Measurements from ENCODE around the gene CDYL2. TPM values are rescaled to one million over a fixed set of nuclear protein-coding genes. Genes with fewer than 3 reads are reported as not detected.

The CDYL2 gene
- total RNA-seq, 1 experiment from 2014 or later, result 8.2 TPM

- Mint-ChIP-seq H3K4me3 (no peak overlapping the region), H3K27me3 (ENCODE audit: low read depth) (no peaks in the 10 kb centered on the region), H3K4me1 (0 out of 2 replicates have a peak, but pooled peaks cover 3% of the 10 kb centered on the region), H3K27ac (no peak overlapping the region), H3K36me3 (no peaks in the 10 kb centered on the region; the same call in 1 of the 2 replicates), H3K9me3 (peaks cover 17% of the 10 kb centered on the region)
- DNase-seq (ENCODE audit: low spot score) (no peak), ATAC-seq (no peak)
- TF ChIP-seq NR1H2 (CRISPR knock-in tag; IDR thresholded peaks at IDR 0.05), result no peak
- ChIA-PET POLR2A (no interaction called here), CTCF (no interaction called here)
Observed at GRCh38 chr16:80615735-80616134, 188.7 kb downstream of the CDYL2 start.

- POLR2A ChIA-PET, result no interaction called here
- H3K4me3 Mint-ChIP-seq, result no peak overlapping the region
- H3K4me1 Mint-ChIP-seq, result peaks cover 6% of the 10 kb centered on the region
- DNase-seq (ENCODE audit: low spot score) (no peak), ATAC-seq (0 out of 2 replicates have a peak, but pooled peaks have one; percentile 34)
- peaks cover 17% of the 10 kb centered on the region for H3K9me3 Mint-ChIP-seq
- no peak for TF ChIP-seq ZMAT4 (CRISPR knock-in tag; IDR thresholded peaks at IDR 0.05)
- H3K27ac Mint-ChIP-seq, result no peak overlapping the region
- no peaks in the 10 kb centered on the region for H3K27me3 Mint-ChIP-seq (ENCODE audit: low read depth)
- no peaks in the 10 kb centered on the region; the same call in 1 of the 2 replicates for H3K36me3 Mint-ChIP-seq
- CTCF ChIA-PET, result no interaction called here
Observed at GRCh38 chr16:80614908-80615671, 189.3 kb downstream of the CDYL2 start.

DNA sequence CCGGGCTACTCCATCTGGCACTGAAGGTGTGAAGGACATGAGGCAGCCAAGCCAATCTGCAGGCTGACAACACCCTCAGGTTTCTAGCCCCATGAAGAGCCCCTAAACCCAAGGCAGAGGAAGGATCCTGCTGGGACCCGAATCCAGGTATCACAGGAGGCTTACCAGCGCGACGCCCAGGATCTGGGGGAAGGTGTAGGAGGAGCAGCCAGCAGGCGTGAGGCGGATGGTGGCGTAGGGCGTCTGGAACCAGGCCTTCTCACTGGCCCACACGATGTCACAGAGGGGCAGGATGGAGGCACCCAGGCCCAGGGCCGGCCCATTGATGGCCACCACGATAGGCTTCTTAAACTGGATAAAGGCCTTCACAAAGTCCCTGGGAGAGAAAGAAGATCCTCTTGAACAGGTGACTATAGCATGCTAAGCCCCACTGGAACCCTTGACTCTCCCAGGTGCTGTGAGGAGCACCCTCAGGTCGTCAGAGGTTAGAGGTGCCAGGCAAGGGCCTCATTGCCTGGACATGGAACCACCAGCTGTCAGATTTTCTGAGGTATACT is 191.9 kb downstream of the CDYL2 start:
- H3K9me3 Mint-ChIP-seq, result peaks cover 15% of the 10 kb centered on the region
- TF ChIP-seq TEAD4 (CRISPR knock-in tag; IDR thresholded peaks at IDR 0.05) (no peak), NFATC4 (CRISPR knock-in tag; IDR thresholded peaks at IDR 0.05) (no peak), ZSCAN18 (CRISPR knock-in tag; IDR thresholded peaks at IDR 0.05) (no peak), ERG (CRISPR knock-in tag; IDR thresholded peaks at IDR 0.05) (no peak)
- TF ChIP-seq, protein P1, sequence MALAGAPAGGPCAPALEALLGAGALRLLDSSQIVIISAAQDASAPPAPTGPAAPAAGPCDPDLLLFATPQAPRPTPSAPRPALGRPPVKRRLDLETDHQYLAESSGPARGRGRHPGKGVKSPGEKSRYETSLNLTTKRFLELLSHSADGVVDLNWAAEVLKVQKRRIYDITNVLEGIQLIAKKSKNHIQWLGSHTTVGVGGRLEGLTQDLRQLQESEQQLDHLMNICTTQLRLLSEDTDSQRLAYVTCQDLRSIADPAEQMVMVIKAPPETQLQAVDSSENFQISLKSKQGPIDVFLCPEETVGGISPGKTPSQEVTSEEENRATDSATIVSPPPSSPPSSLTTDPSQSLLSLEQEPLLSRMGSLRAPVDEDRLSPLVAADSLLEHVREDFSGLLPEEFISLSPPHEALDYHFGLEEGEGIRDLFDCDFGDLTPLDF (CRISPR knock-in tag; IDR thresholded peaks at IDR 0.05), result no peak
- H3K27ac Mint-ChIP-seq, result no peak overlapping the region
- no peak overlapping the region for H3K4me3 Mint-ChIP-seq
- H3K36me3 Mint-ChIP-seq, result no peaks in the 10 kb centered on the region; the same call in 1 of the 2 replicates
- CTCF ChIA-PET, result no interaction called here
- POLR2A ChIA-PET, result no interaction called here
- H3K4me1 Mint-ChIP-seq, result peaks cover 11% of the 10 kb centered on the region
- DNase-seq (ENCODE audit: low spot score) (no peak), ATAC-seq (no peak)
- H3K27me3 Mint-ChIP-seq (ENCODE audit: low read depth), result no peaks in the 10 kb centered on the region

GRCh38 chr16:80611930-80612327 is 192.5 kb downstream of the CDYL2 start:
- Mint-ChIP-seq H3K4me3 (no peak overlapping the region), H3K27ac (no peak overlapping the region), H3K27me3 (ENCODE audit: low read depth) (no peaks in the 10 kb centered on the region), H3K4me1 (peaks cover 11% of the 10 kb centered on the region), H3K9me3 (peaks cover 13% of the 10 kb centered on the region), H3K36me3 (no peaks in the 10 kb centered on the region; the same call in 1 of the 2 replicates)
- CTCF ChIA-PET, result interaction anchor here (1.5 kb wide), 1 partner anchor 86 kb away, joined by 3 read pairs; no protein-coding TSS in a partner anchor
- POLR2A ChIA-PET, result no interaction called here
- no peak for ATAC-seq
- no peak for DNase-seq (ENCODE audit: low spot score)
- TF ChIP-seq GABPB1 (CRISPR knock-in tag; IDR thresholded peaks at IDR 0.05), result no peak
- no peak for TF ChIP-seq ETV6 (CRISPR knock-in tag; IDR thresholded peaks at IDR 0.05)
- TF ChIP-seq NFYB (CRISPR knock-in tag; conservative IDR thresholded peaks at IDR 0.05; ENCODE audit: low read depth), result no peak
- no peak for TF ChIP-seq CREB1 (CRISPR knock-in tag; IDR thresholded peaks at IDR 0.05)
- TF ChIP-seq ZNF396 (CRISPR knock-in tag; IDR thresholded peaks at IDR 0.05; ENCODE audit: borderline replicate concordance), result no peak
- TF ChIP-seq, protein P2, sequence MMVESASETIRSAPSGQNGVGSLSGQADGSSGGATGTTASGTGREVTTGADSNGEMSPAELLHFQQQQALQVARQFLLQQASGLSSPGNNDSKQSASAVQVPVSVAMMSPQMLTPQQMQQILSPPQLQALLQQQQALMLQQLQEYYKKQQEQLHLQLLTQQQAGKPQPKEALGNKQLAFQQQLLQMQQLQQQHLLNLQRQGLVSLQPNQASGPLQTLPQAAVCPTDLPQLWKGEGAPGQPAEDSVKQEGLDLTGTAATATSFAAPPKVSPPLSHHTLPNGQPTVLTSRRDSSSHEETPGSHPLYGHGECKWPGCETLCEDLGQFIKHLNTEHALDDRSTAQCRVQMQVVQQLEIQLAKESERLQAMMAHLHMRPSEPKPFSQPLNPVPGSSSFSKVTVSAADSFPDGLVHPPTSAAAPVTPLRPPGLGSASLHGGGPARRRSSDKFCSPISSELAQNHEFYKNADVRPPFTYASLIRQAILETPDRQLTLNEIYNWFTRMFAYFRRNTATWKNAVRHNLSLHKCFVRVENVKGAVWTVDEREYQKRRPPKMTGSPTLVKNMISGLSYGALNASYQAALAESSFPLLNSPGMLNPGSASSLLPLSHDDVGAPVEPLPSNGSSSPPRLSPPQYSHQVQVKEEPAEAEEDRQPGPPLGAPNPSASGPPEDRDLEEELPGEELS (CRISPR knock-in tag; IDR thresholded peaks at IDR 0.05), result no peak
- no peak for TF ChIP-seq KAT7 (CRISPR knock-in tag; IDR thresholded peaks at IDR 0.05; ENCODE audit: borderline replicate concordance)
- no peak for TF ChIP-seq NR3C1 (CRISPR knock-in tag; conservative IDR thresholded peaks at IDR 0.05; ENCODE audit: low read depth)
- TF ChIP-seq ERG (CRISPR knock-in tag; IDR thresholded peaks at IDR 0.05), result no peak
- no peak for TF ChIP-seq JAZF1 (CRISPR knock-in tag; IDR thresholded peaks at IDR 0.05)
- no peak for TF ChIP-seq GRHL2 (CRISPR knock-in tag; IDR thresholded peaks at IDR 0.05; ENCODE audit: insufficient replicate concordance, severe bottlenecking)
